Limb (tissue), 2 donors: ENCODE results near the gene VWF.
"Not testable (repeated sequence)": the region's sequence is repeated elsewhere in the genome, so short reads cannot be mapped to it uniquely, and the experiment has no call there.

ENCODE experiments used
- DNase-seq, 2 donors: peaks; one replicate each; pipeline ENCODE4 v3.0.0-alpha.2; 2016; ENCODE audit errors: extremely low spot score in 2 of 2

VWF gene

GRCh38 chr12:6124411-6125309 is at the start of gene VWF:
Gene VWF (minus strand): TSS chr12:6124670. CDS start chr12:6123196, 1,474 bp downstream.
- no peak for DNase-seq

GRCh38 chr12:6172862-6173261 is 48.4 kb upstream of the VWF start:
- DNase-seq, result no peak

DNA sequence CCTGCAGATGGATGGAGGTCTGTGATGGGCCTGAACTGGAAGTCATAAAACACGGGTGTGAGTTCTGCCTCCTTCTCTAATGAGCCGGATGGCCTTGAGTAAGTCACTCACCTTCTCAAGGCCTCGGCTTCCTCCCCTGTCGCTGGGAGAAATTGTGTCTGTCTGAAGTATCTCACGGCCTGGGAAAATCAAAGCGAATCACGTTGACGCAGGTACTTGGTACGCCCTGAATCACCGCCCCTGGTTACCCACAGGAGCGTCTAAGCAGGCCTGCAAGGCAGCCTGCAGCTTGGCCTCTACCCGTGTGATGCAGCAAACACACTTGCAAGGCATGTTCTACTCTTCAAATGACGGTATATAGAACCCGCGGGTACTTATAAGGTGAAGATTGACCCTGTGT is 47.6 kb upstream of the VWF start:
- no peak for DNase-seq

GRCh38 chr12:6171409-6172015 is 47.0 kb upstream of the VWF start:
- DNase-seq, result no peak

GRCh38 chr12:6167327-6168280 is 43.1 kb upstream of the VWF start:
- no peak for DNase-seq

DNA sequence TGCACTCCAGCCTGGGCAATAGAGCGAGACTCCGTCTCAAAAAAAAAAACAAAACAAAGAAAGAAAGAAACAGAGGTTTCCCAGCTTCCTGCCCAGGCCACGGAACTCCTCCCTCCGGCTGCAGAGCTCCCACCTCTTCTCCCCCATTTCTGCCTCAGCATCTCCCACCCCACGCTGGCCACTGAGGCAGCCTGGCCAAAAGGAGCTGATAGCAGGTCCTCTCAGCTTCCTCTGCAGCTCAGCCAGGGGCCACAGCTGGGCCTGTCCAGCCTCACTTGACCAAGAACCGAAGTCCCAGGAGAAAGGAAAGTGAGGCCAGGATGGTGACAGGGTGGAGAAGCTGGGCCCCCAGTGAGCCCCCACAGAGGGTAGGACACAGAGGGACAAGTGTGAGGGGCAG is 42.3 kb upstream of the VWF start:
- DNase-seq, result no peak

DNA sequence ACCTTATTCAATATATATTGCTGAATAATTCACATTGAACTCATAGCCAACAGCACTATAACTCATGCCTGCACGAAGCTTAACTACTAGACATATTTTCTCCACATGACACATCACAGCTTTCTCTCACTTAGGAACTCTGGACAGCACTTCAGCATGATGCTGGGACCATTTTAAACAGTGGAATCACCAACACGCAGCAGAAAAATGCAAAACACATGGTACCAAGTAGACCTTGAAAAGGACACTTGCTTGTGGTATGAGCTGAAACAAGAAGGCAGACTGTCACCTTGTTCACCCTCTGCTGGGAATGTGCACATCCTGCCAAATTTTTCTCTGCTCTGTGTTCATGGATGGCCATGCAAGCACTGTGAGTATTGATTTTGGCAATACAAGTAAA is 40.9 kb upstream of the VWF start:
- no peak for DNase-seq

DNA sequence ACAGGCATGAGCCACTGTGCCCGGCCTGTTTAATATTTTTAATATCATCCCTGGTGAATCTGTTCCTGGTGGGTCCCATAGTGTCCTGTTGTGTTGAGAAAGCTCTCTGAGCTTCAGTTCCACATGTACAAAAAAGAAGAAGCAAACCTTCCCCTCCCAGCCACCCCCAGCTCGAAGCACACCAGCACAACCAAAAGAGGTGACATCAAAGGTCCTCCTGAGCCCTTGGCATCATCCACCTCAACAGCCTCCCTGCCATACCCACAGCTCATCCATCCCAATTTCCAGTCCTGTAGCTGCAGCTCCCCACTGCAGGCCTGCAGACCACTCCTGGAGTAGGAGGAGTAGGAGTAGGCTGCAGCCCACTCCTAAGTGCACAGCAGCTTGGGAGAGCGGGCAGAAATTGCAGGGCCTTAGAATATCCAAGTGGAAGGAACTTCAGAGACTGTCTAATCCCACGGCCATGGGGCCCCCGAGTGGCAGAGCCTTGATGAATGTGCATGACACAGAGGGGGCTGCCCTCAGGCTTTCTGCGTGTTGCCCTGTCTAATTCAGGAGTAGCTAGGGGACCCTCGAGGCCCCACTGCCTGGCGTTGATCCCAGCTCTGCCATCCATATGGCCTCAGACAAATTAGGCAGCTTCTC is 39.1 kb upstream of the VWF start:
- no peak for DNase-seq

GRCh38 chr12:6161124-6161882 is 36.8 kb upstream of the VWF start:
- no peak for DNase-seq

DNA sequence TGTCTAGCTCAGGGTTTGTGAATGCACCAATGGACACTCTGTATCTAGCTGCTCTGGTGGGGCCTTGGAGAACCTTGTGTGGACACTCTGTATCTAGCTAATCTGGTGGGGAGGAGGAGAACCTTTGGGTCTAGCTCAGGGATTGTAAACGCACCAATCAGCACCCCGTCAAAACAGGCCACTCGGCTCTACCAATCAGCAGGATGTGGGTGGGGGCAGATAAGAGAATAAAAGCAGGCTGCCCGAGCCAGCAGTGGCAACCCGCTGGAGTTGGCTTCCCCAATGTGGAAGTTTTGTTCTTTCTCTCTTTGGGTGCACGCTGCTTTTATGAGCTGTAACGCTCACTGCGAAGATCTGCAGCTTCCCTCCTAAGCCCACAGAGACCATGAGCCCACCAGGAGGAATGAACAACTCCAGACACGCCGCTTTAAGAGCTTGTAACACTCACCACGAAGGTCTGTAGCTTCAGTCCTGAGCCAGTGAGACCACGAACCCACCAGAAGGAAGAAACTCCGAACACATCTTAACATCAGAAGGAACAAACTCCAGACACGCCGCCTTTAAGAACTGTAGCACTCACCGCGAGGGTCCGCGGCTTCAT is 35.7 kb upstream of the VWF start:
- DNase-seq, result not testable (repeated sequence)

- DNase-seq, result not testable (repeated sequence)
These were observed 34.9 kb upstream of the VWF start for GRCh38 chr12:6159166-6160011.

GRCh38 chr12:6158749-6159148 is 34.3 kb upstream of the VWF start:
- DNase-seq, result no peak

GRCh38 chr12:6158255-6158654 is 33.8 kb upstream of the VWF start:
- DNase-seq, result no peak

GRCh38 chr12:6157482-6157881 is 33.0 kb upstream of the VWF start:
- no peak for DNase-seq

DNA sequence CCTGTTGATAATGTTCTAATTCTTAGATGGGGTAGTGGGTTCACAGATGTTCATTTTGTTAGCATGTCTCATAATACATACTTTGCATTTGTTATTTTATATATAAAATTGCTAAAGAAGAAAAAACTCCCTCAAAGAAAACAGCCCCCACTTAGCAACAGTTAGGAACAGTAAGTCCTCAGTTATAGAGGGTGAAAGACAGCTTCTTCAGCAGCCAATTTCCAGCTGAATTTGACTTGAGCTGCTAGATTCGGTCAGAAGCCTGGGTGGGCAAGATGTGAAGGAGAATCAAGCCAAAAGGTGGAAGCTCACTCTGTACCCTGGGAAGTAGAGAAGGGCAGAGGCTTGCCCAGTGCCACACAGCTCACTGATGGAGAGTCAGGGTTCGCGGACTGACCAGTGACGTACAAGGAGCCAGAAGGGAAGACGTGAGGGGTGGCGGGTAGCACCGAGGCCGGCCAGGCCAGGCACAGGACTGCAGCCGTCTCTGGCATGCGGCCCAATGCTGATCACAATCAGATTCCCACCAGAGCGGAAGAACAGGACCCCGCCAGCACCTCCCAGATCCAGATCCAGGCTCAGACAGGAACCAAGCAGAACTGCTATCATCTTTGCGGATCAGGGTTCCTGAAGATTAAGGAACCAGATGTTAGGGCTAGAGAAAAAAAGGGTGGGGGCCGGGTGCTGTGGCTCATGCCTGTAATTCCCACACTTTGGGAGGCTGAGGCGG is 30.4 kb upstream of the VWF start:
- DNase-seq, result no peak

GRCh38 chr12:6148722-6149121 is 24.3 kb upstream of the VWF start:
- not testable (repeated sequence) for DNase-seq

- no peak for DNase-seq
These were observed 23.6 kb upstream of the VWF start for GRCh38 chr12:6148061-6148460.

GRCh38 chr12:6146951-6147350 is 22.5 kb upstream of the VWF start:
- DNase-seq, result no peak

- no peak for DNase-seq
These were observed 22.0 kb upstream of the VWF start for GRCh38 chr12:6146509-6146908.
